AG09309 (cell line): ENCODE measurements around the gene GNG7.

Experiments
- DNase-seq: peaks from one replicate; pipeline ENCODE4 v3.0.0-alpha.2; 2010; ENCODE audit warnings: low read depth
- H3K4me3 ChIP-seq: 2 replicates; pipeline ENCODE4 v1.5.1; 2011; ENCODE audit warnings: mild to moderate bottlenecking, low read depth, low read length, moderate library complexity; ENCODE audit not compliant: control insufficient read depth
- TF ChIP-seq, protein P1 (sequence below): IDR thresholded peaks from 2 replicates; pipeline ENCODE4 v1.5.1; 2011; ENCODE audit warnings: mild to moderate bottlenecking, low read depth, low read length, inconsistent platforms; ENCODE audit not compliant: insufficient read depth, control insufficient read depth; ENCODE audit errors: missing control alignments

The GNG7 gene

DNA sequence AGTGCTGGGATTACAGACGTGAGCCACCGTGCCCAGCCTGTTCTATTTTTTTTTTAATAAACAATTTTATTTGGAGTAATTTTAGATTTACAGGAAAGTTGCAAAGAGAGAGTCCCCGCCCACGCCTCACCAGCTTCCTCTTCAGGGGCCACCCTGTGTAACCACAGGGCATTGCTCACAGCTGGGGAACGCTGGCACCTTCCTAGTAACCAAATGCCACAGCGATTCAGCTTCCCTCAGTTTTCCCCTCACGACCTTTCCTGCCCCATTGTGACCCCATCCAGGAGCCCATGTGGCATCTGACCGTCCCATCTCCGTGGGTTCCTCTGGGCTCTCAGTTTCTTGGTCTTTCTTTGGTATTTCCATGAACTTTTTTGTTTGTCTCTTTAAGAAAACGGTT, 83.9 kb downstream of the GNG7 start:
- no peak overlapping the region for H3K4me3 ChIP-seq
- DNase-seq: peak; percentile 55
- TF ChIP-seq, protein P1, sequence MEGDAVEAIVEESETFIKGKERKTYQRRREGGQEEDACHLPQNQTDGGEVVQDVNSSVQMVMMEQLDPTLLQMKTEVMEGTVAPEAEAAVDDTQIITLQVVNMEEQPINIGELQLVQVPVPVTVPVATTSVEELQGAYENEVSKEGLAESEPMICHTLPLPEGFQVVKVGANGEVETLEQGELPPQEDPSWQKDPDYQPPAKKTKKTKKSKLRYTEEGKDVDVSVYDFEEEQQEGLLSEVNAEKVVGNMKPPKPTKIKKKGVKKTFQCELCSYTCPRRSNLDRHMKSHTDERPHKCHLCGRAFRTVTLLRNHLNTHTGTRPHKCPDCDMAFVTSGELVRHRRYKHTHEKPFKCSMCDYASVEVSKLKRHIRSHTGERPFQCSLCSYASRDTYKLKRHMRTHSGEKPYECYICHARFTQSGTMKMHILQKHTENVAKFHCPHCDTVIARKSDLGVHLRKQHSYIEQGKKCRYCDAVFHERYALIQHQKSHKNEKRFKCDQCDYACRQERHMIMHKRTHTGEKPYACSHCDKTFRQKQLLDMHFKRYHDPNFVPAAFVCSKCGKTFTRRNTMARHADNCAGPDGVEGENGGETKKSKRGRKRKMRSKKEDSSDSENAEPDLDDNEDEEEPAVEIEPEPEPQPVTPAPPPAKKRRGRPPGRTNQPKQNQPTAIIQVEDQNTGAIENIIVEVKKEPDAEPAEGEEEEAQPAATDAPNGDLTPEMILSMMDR: no peak

DNA sequence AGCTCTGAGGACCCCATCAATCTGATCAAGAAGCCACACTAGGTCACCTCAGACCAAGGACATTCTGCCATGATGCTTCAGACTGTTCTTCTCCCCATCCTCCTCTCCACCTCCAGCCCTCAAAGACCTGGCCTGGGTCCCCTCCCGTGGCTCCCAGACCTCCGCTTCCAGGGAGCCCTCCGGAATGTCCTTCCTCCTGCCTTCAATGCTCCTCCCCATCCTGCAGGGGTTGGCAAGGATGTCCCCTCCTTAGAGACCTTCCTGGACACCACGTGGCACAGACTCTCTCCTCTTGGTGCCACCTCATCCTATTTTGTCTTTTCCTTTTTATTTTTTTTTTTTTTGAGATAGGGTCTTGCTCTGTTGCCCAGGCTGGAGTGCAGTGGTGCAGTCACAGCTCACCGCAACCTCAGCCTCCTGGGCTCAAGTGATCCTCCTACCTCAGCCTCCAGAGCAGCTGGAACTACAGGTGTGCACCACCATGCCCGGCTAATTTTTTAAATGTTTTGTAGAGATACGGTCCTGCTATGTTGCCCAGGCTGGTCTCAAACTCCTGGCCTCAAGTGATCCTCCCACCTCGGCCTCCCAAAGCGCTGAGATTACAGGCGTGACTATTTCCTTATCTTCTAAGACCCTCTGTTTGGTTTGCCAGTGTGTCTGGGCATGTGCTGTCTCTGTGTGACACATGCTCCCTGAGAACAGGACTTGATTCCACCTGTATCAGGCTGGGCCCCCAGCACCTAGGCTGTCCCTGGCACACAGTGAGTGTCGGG, 84.9 kb downstream of the GNG7 start:
- TF ChIP-seq, protein P1: no peak
- H3K4me3 ChIP-seq: no peak overlapping the region
- no peak for DNase-seq

DNA sequence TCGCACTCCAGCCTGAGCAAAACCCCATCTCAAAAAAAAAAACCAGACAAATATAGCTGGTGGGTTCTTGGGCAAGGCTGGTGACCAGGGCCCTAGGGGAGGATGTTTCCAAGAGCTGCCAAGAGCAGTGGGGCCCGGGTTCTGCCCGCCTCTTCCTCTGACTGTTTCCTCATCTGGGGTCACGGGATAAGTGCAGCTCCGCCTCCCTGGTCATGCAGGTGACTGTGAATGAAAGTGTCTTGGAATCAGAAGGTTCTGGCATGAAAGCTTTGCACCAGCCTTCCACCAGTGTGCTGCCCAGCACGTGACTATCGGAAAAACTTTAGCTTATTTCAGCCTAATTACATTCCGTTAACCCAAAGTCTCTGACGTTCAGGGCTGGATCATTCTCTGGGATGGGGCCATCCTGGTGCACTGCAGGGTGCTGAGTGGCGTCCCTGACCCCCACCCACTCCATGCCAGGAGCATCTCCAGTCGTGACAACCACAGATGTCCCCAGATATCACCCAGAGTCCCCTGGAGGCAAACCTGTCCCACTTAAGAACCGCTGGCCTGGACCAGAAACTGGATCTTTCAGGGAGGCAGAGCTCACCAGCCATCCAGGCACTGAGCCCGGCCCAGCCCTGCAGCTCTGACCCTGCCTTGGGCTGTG, 85.6 kb downstream of the GNG7 start:
- DNase-seq: no peak
- TF ChIP-seq, protein P1: no peak
- H3K4me3 ChIP-seq: no peak overlapping the region

- no peak overlapping the region for H3K4me3 ChIP-seq
- DNase-seq: no peak
- TF ChIP-seq, protein P1: no peak
Measured at GRCh38 chr19:2615782-2616181, 86.7 kb downstream of the GNG7 start.

GRCh38 chr19:2613507-2614295, 88.8 kb downstream of the GNG7 start:
- H3K4me3 ChIP-seq: no peak overlapping the region
- DNase-seq: no peak
- TF ChIP-seq, protein P1: peak; percentile 95

DNA sequence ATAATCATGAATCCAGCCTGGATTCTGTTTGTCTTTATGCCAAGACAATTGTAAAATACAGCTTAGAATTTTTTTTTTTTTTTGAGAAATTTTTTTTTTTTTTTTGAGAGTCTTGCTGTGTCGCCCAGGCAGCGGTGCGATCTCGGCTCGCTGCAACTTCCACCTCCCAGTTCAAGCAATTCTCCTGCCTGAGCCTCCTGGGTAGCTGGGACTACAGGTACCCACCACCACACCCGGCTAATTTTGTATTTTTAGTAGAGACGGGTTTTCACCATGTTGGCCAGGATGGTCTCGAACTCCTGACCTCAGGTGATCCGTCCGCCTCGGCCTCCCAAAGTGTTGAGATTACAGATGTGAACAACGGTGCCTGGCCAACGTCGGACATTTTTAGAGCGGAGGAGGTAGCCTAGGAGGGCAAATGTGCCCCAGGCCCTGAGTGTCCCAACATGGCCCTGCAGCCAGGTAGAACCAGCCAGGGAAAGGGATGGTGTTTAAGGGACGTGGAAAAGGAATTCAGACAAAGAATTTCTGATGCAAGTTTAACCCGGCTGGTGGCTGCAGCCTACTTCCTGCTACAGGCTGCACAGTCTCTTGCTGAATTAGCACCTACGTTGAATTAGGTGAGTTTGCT, 89.8 kb downstream of the GNG7 start:
- no peak overlapping the region for H3K4me3 ChIP-seq
- TF ChIP-seq, protein P1: no peak

More for the DNA sequence above, 89.8 kb downstream of the GNG7 start:
- DNase-seq: no peak
